HG02938 (cell line): Measurements from ENCODE around the gene CHST12.

Experiments used
- ATAC-seq: cut with Tn5 transposase; IDR thresholded peaks from one replicate; pipeline ENCODE4 v1.9.1; 2021; ENCODE audit warnings: mild to moderate bottlenecking, moderate library complexity; ENCODE audit not compliant: unreplicated experiment

Gene CHST12

DNA sequence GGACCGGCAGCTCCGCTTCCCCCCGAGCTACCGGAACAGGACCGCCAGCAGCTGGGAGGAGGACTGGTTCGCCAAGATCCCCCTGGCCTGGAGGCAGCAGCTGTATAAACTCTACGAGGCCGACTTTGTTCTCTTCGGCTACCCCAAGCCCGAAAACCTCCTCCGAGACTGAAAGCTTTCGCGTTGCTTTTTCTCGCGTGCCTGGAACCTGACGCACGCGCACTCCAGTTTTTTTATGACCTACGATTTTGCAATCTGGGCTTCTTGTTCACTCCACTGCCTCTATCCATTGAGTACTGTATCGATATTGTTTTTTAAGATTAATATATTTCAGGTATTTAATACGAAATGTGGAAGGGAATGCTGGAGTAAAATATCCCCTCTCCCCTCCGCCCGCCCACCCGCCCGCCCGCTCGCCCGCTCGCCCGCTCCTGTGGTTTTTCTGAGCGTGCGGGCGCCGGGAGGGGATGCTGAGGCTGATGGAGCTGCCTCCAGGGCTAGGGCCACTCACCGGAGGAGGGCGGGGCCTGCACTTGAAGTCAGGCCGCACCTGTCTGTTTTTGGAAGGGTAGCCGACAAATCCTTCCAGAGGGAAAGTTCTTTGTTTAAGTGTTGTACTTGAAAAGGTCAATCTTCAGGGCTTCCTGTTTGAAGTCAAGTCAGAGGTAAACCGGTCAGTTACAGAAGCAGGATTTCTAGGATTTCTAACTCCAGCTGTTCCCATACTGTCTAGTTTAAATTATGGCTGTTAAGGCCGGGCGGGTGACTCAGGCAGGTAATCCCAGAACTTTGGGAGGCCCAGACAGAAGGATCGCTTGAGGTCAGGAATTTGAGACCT lies 30.5 kb downstream of the CHST12 start:
- no peak for ATAC-seq

DNA sequence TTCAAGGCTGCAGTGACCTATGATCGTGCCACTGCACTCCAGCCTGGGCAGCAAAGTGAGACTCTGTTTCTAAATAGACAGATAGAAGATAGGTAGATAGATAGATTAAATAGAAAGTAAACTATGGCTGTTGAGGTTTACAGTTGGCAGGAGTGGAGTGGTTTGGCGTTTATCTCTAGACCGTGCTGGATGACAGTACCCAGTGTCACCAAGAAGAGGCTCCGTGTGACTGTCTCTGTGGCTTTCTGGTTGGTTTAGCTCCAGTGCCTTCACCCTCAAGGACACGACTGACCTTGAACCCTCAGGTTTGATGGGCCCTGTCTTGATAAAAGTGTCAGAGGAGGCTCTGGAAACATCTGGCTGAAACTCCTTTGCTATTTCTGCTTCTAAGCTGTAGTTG lies 31.7 kb downstream of the CHST12 start:
- ATAC-seq: no peak

DNA sequence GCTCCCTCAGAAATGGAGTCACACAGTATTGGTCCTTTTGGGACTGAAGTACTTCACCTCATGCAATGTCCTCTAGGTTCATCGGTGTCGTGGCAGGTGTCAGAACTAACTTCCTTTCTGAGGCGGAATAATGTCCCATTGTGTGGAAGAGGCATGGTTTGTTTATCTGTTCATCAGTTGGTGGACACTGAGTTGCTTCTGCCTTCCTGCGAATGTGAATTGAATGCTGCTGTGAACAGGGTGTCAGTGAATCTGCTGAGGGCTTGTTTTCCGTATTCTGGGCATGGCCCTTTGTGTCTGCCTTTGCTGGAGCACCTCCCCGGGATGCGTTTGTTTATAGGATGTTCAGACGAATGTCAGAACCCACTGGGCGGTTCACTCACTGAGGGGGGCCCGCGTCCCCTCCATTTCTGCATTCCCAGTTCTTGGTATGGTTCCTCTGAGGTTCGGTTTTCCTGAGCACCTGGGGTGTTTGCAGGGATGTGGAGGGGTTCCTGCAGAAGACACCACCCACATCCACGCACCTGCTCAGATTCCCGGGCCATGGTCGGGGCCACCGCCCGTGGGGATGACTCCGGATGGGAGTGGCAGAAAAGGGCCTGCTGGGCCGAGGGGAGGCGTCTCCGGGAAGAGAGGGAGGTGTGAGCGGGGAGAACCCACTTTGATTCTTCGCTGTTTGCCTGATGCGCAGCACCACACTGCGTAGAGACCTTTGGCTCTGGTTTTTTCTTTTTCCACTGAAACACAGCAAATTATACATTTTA lies 33.1 kb downstream of the CHST12 start:
- no peak for ATAC-seq

DNA sequence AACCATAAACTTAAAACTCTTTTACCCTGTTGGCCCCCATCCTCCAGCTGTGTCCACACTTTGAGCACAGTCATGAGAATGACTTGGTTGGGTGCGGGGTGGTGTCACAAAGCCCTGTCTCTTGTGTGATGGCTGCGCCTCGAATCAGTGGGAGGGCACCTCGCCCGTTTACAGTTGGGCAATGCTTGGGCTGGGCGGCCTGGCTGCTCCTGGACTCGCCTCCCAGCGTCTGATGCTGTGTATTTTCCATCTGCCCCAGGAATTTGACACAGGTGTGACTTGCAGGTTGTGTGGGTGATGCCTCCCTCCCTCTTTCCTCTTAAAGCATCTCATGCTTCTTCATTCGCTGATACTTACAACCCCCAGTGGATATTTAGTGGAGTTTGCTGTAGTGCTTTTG lies 33.7 kb downstream of the CHST12 start:
- ATAC-seq: no peak

DNA sequence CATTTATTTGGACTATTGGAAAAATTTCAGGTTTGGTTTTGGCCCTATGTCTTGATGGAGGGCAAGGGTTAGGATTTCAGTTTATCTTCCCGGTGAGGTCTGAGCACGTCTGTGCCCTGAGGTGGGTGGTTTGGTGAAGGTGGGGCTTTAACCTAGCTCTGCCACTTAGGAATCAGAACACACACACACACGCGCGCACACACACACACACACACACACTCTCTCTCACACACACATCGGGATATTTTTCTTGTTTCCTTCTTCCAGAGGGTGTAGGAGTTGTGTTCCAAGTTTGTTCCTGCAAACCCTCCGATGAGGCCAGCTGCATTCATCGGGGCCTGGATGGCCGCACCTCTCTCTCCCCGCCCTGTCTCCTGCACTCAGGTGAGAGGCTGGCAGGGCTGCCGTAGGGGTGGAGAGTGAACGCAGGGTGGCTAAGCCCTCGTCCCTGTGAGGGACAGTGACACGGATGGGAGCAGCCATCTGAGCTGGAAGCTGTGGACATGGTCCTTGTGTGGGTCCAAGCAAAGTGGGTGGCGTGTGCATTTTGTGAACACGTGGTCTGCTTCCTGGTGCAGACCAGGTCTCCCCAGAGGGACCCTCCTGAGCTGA lies 34.2 kb downstream of the CHST12 start:
- ATAC-seq: no peak

DNA sequence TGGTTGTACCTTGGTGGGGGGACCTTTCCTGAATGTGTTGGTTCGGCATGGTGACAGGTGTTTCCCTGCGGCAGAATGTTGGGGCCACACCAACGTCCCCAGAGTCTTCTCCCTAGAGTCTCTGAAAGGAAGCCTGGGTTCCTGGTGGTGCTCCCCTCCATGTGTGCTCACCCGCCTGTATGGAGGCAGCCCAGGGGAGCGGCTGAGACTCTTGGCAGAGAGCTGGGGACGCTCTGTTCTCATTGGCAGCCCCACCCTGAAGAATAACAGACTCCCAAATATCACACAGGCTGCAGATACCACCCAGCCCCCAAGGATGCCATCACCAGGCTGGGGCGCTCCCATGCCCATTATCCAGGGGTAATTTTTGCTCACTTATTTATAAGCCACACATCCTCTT lies 34.8 kb downstream of the CHST12 start:
- ATAC-seq: no peak

DNA sequence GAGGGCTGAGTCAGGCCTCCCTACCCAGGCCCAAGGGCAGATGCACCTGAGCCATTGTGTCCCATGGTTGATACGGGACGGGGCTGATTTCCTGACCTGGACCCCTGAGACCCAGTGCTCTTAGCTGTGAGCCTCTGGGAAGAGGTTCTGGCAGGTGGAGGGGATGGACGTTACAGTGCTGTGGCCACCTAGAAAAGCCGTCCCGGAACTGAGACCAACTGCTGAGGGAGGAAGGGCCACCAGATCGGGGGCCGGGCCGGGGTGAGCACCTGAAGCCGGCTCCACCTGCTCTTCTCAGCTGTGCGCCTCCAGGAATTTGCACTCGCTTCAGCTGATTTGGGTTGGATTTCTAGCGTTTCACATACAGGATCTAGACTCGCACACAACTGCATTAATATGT lies 35.4 kb downstream of the CHST12 start:
- no peak for ATAC-seq

DNA sequence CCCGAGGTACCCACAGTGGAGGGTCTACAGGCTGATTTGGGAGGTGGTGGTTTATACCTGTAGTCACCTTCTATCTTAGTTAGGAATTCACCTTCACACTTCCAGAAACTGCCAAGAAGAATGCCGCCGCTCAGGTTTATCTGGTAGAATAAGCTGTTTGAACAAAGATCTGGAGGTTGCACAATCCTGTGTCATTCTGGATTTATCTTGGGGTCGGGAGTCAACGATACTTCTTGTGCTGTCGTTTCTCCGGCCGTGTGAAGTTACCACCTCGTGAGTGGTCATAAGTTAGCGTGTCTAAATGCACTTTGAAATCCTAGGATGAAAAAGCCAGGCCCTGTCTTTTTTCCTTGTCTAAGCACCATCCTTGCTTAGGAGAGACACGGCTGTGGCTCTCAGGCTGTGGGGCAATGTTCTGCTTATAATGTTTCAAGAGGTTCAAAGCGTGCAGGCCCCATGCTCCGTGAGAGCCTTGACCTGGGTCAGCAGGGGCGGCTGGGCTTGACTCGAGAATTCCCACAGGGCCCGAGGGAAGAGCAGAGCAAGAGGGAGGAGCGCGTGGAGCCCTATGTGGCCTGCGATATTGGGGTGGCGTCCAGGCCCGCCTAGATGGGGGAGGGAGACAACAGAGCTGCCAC lies 37.3 kb downstream of the CHST12 start:
- ATAC-seq: no peak

DNA sequence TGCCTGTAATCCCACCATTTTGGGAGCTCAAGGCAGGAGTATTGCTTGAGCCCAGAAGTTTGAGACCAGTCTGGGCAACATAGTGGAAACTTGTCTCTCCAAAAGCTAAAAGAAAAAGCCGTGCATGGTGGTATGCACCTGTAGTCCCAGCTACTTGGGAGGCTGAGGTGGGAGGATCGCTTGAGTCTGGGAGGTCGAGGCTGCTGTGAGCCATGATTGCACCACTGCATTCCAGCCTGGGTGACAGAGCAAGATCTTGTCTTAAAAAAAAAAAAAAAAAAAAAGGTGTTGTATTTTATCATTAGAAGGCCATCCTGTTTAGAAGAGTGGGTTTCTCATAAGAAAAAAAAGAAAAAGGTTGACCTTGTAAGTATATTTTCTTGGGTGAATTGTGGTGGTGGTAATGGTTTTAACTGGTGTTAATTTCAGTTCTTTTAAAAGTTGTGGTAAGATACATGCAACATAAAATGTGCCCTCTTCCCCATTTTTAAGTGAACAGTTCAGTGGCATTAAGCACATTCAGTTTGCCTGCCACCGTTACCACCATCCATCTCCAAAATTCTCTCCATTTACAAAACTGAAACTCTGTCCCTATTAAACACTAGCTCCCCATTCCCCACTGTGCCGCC lies 38.1 kb downstream of the CHST12 start:
- no peak for ATAC-seq

DNA sequence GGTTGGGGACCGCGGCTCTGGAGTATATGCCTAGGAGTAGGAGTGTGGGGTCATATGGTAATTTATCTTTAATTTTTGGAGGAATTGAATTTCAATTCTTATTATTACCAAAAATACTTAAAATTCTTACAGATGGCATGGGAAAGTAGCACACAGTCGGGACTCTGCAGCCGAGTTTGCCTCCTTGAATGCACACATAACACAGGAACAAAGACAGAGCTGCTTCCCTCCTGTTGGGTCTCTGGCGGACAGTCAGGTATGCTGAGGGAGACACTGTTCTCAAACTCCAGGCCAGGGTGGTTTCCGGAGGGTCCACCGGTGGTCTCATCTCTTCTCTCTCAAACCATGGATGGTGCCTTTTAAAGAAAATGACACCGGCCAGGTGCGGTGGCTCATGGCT lies 40.1 kb downstream of the CHST12 start:
- ATAC-seq: no peak

DNA sequence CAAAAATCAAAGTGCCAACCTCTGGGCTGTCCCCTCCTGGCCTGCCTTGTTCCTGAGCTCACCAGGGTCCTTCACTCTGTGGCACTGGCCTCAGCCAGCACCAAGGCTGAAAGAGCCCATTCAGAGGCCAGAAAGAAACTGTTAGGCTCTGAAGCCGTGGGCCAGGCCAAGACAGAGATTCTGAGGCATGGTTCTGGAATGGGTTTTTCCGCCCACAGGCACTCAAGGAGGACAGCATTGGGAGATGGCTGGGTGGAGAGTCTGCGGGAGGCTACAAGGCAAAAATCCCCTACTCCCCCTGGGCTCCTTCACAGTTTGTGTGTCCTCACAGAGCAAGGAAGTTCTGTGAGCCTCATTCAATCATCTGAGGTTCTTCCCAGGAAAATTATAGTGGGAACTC lies 41.1 kb downstream of the CHST12 start:
- no peak for ATAC-seq

DNA sequence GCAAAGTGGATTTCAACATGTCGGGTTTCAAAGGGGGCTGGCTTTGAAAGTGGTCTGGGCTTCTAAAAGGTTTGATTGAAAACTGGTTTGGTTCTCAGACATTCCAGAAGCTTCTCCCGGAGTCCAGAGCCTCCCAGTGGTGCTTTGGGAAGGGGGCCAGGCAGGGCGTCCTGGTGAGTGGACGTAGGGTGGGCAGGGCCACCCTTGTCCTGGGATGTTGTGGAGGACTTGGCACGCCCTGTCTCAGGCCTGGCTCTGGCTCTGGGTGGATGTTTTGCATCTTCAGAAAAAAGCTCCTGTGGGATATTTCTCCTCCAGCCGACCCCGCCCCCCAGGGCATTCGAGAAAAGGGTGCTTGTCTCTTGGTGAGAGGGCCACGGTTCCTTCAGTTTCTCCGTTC lies 41.6 kb downstream of the CHST12 start:
- no peak for ATAC-seq

DNA sequence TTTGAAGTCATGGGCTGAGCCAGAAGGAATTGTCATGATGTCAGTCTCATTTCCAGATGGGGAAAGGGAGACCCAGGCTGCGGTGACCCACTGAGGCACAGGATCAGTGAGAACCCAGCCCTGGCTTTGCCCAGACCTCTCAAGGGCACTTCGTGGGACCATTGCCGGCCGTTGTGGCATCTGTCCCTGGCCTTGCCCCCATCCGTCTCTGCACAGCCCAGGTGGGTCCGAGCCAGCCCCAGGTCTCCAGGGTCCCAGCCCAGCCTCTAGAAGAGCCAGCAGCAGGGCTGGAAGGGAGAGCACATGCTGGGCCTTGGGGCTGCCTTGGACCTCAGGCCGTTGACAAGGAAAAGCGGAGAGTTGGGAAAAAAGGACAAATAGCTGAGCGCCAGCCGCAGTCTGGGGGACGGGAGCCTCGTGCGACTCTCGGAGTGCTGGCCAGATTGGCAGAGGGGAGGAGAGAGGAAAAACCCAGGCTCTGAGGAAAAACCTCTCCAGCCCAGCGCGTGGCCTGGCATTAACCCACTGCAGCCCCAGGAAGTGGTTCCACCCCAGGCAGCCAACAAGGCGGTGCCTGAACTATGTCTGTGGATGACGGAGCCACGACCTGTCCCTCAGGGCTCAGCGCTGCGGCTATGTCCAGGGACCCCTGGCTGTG lies 42.6 kb downstream of the CHST12 start:
- ATAC-seq: no peak

DNA sequence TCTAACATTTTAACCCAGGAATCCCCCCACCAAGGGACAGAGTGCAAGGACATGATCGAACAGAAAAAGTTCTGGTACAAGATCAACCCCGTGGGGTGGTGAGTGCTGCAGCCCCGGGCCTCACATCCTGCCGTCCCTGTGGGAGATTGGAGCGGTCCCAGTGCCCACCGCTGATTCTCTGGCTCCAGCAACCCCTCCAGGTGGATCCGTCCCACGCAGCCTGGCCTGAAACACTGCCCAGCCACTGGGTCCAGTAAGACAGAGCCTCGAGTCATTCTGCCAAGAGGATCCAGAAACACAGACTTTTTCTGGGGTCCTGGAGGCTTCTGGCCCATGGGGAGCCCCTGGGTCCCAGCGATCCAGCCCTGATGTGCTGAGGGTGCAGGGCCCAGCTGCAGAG lies 43.3 kb downstream of the CHST12 start:
- no peak for ATAC-seq

DNA sequence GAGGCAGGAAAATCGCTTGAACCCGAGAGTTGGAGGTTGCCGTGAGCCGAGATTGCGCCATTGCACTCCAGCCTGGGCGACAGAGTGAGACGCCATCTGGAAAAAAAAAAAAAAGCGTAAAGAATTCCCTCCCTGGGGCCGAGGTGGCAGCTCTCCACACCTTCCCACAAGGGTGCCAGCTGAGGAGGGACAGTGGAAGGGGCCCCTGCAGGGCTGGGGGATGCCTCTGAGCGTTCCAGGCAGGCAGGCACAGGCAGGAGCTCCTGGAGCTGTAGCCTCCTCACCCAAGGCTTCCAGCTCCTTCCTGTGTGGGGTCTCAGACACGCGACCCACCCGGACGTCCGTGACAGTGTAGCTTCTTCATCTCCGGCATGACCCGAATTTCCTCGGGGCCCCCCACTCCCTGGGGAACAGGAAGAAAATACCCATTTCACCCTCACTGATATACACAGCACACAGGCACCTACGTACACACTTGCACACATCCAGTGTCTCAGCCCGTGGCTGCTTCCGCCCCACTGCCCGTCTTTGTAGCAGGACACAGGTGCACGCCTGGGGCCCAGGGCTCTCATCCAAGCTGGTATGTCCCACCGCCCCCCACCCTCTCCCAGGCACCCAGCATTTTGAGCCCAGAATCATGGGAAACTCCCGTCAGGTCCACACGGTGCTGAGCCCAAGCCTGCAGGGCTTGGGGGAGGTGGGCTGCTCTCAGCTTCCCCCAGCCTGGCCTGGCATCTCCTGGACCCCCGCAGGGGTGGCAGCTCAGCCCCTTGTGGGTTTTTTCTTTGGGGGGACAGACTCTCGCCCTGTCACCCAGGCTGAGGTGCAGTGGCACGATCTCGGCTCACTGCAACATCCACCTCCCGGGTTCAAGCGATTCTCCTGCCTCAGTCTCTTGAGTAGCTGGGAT lies 47.0 kb downstream of the CHST12 start:
- ATAC-seq: no peak

DNA sequence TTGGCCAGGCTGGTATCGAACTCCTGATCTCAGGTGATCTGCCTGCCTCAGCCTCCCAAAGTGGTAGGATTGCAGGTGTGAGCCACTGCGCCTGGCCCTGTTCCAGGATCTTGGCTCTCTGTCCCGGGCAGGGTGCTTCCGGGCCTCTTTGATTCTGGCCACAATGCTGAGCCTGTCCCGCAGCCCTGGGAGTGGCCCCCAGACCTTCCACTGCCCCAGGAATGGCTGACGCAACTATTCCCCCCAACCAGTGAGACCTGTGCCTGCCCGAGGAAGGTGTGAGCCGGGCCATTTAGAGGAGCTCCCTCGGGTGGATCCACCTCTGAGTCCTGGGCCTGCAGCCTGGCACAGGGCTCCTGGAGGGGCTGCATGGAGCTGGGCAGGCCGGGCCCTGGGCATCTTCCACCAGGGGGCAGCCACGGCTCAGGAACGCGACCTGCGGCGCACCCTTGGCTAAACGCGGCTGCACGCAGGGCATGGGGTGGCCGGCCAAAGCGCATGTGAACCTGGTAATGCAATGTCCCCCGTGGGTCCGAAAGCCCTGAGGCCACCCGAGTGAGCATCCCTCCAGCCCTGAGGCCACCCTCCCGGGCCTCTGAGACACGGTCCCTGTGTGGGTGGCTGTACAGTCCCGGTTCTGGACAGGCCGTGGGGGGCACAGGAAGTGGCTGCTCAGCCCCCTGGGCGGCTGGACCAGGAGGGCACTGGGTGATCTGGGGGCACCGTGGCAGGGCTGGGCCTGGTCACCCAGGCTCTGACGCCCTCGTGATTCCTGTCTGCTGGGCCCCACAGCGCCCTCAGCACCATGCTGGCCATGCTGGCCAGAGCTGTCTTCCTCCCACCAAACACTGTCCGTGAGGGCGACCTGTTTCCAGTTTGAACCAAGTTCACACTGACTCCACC lies 48.0 kb downstream of the CHST12 start:
- ATAC-seq: no peak

DNA sequence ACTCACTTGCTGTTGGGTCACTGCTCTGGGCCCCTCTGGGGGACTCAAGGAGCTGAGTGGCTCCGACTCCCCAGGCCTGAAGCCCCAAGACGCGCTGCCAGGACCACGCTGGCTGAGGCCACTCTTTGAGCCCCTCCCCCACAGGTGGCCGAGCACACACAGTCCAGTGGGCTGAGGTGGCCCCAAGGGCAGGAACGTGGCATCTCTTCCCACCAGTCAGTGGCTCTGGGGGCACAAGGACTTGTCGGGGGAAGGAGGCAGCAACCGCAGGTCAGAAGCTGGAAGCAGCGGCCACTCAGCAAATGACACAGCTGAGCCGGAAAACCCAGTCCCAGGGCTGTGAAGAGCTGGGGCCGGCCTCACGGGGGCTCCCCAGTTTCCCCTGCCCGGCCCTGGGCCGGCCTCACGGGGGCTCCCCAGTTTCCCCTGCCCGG lies 48.7 kb downstream of the CHST12 start:
- ATAC-seq: no peak

DNA sequence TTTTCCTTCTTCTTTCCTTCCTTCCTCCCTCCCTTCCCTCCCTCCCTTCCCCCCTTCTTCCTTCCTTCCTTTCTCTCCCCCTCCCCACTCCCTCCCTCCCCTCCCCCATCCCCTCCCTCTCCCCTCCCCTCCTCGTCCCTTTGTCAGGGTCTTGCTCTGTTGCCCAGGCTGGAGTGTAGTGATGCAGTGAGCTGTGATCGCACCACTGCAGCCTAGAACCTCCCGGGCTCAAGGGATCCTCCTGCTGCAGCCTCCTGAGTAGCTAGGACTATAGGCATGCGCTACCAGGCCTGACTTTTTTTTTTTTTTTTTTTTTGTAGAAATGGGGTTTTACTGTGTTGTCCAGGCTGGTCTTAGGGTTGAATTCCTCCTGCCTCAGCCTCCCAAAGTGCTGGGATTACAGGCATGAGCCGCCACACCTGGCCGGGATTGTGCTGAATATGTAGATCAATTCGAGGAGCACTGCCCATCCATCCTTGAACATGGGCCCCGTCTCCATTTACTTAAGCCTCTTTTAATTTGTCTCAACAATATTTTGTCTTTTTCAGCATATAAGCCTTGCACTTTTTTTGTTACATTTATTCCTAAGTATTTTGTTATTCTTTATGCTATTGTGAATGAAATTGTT lies 49.3 kb downstream of the CHST12 start:
- ATAC-seq: no peak
